Measurements from ENCODE around the gene GPI. TPM values are rescaled to one million over a fixed set of nuclear protein-coding genes. Genes with fewer than 3 reads are reported as not detected.
A peak's percentile ranks its signal among the peaks of the same experiment; 100 is the strongest.

The GPI gene
- total and polyA plus RNA-seq, 2 donors, result 78.2 to 90.1 TPM

DNA sequence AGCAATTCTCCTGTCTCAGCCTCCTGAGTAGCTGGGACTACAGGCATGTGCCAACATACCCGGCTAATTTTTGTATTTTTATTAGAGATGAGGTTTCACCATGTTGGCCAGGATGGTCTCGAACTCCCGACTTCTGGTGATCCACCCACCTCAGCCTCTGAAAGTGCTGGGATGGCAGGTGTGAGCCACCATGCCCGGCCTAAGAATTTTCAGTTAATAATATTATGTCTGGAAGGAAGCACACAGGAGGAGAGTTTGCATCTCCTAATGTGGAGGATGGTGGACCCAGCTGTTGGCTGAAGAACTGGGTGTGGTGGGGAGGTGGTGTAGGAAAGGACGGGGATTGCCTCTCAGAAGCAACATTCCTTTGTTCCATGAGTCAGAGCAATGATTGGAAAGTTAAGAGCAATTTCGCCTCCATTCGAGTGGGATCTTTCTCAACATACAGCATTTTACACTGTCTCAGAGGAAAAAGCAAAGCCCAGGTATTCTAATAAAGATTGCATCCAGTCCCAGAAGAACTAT lies 51.1 kb downstream of the GPI start:
- no peak for DNase-seq (ENCODE audit: low read depth in 6 of 9, low spot score in 9 of 9)
- 97% methylated on average over 7 of the region's 7 CpGs for WGBS
- H3K9me3 ChIP-seq (ENCODE audit: control insufficient read depth in 2 of 2, insufficient read depth in 1 of 2, low read length in 1 of 2), result no peaks in the 10 kb centered on the region
- no peak overlapping the region for H3K27ac ChIP-seq (ENCODE audit: low read depth in 1 of 2, low read length in 1 of 2)
- no peak overlapping the region for H3K4me3 ChIP-seq (ENCODE audit: low read length in 2 of 2)
- peaks cover 13 to 29% of the 10 kb centered on the region in 2 donors for H3K36me3 ChIP-seq (ENCODE audit: control insufficient read depth in 2 of 2, insufficient read depth in 2 of 2, low read length in 1 of 2)
- H3K4me1 ChIP-seq (ENCODE audit: control insufficient read depth in 2 of 2, insufficient read depth in 2 of 2, low read length in 2 of 2), result no peaks in the 10 kb centered on the region
- H3K27me3 ChIP-seq (ENCODE audit: control insufficient read depth in 2 of 2, insufficient read depth in 1 of 2, low read length in 1 of 2), result no peaks in the 10 kb centered on the region

DNA sequence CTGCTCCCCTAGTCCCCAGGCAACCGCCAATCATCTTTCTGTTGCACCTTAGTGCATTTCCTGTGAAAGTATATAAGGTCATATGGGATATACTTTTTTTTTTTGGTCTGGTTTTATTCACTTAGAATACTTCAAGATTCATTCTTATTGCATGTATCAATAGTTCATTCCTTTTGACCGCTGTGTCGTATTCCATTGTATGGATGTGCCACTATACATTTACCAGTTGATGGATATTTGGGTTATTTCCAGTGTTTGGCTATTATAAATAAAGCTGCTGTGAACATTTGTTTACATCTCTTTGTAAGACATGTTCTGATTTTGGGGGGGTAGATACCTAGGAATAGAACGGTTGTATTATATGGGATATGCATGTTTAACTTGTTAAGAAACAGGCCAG lies 53.3 kb downstream of the GPI start:
- Histone ChIP-seq H3K9me3 (ENCODE audit: control insufficient read depth in 2 of 2, insufficient read depth in 1 of 2, low read length in 1 of 2) (no peaks in the 10 kb centered on the region), H3K27me3 (ENCODE audit: control insufficient read depth in 2 of 2, insufficient read depth in 1 of 2, low read length in 1 of 2) (no peaks in the 10 kb centered on the region), H3K36me3 (ENCODE audit: control insufficient read depth in 2 of 2, insufficient read depth in 2 of 2, low read length in 1 of 2) (peaks cover 13 to 33% of the 10 kb centered on the region in 2 donors), H3K27ac (ENCODE audit: low read depth in 1 of 2, low read length in 1 of 2) (no peak overlapping the region), H3K4me1 (ENCODE audit: control insufficient read depth in 2 of 2, insufficient read depth in 2 of 2, low read length in 2 of 2) (no peaks in the 10 kb centered on the region), H3K4me3 (ENCODE audit: low read length in 2 of 2) (no peak overlapping the region)
- no peak for DNase-seq (ENCODE audit: low read depth in 6 of 9, low spot score in 9 of 9)
- 98% methylated on average over 4 of the region's 4 CpGs for WGBS

DNA sequence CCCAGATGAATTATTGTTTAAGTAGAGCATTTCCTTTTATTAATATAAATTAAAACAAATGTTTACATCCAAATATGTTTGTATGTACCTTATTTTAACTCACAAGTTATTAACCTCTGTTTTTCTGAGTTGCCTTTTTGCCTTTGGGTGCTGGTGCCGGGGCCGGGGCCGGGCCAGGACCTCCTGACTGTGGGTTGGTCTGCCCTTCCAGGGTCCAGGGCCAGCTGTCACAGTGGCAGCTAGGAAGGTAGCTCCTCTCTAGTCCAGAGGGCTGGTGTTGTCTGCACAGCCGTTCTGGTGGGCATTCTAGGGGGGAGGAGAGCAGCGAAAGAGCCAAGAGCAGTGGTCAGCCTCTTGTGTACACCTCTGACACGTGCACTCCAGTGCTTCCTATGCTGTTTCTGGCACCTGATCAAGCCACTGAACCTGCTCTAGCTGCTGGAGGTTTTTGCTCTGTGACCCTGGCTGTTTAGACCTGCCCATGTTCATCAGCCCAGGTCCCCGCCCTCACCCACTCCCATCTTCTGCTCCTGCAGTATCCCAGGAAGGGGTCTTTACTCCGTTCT lies 61.2 kb downstream of the GPI start:
- no peak for DNase-seq (ENCODE audit: low read depth in 6 of 9, low spot score in 9 of 9)
- peaks cover 14 to 18% of the 10 kb centered on the region in 2 donors for H3K4me1 ChIP-seq (ENCODE audit: control insufficient read depth in 2 of 2, insufficient read depth in 2 of 2, low read length in 2 of 2)
- no peak overlapping the region for H3K4me3 ChIP-seq (ENCODE audit: low read length in 2 of 2)
- H3K27ac ChIP-seq (ENCODE audit: low read depth in 1 of 2, low read length in 1 of 2), result no peak overlapping the region
- H3K36me3 ChIP-seq (ENCODE audit: control insufficient read depth in 2 of 2, insufficient read depth in 2 of 2, low read length in 1 of 2), result peaks cover 3 to 9% of the 10 kb centered on the region in 2 donors
- H3K9me3 ChIP-seq (ENCODE audit: control insufficient read depth in 2 of 2, insufficient read depth in 1 of 2, low read length in 1 of 2), result no peaks in the 10 kb centered on the region
- WGBS, result 94% methylated on average over 8 of the region's 8 CpGs
- no peaks in the 10 kb centered on the region for H3K27me3 ChIP-seq (ENCODE audit: control insufficient read depth in 2 of 2, insufficient read depth in 1 of 2, low read length in 1 of 2)

DNA sequence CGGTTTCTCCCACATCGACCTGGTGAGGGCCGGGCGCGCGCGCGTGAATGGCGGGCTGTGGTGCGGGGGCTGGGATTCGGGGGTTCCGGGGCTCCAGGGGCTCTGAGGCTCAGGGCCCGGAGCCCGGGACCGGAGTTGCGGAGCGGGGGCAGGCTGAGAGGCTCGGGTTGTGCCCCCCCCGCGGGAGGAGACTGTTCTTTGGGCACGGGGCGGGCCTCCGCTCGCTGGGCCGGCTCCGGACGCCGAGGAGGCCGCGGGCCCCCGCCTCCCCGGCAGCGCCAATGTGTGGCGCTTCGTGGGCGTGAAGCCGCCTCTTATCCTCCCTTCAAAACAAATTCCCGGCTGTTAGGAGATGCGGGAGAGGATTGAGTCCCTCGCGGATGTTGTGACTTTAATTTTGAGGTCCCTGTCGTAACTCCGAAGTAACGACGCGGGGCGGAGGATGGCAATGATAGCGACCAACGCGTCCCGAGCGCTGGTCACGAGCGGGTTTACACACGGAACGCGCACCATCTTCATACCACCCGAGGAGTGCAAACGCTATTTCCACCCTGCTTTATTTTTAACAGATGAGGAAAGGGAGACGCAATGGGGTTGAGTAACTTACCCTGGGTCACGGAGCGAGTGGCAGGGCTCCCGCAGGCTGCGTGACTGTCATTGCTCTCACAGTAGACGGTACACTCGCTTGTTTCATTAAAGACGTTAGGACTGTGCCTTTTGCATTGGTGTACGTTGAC lies 63.7 kb downstream of the GPI start:
- no peaks in the 10 kb centered on the region for H3K9me3 ChIP-seq (ENCODE audit: control insufficient read depth in 2 of 2, insufficient read depth in 1 of 2, low read length in 1 of 2)
- H3K4me1 ChIP-seq (ENCODE audit: control insufficient read depth in 2 of 2, insufficient read depth in 2 of 2, low read length in 2 of 2), result peaks cover 15 to 18% of the 10 kb centered on the region in 2 donors
- H3K27ac ChIP-seq (ENCODE audit: low read depth in 1 of 2, low read length in 1 of 2), result peak overlapping the region; percentile 32 to 80
- no peaks in the 10 kb centered on the region for H3K27me3 ChIP-seq (ENCODE audit: control insufficient read depth in 2 of 2, insufficient read depth in 1 of 2, low read length in 1 of 2)
- peak overlapping the region; percentile 61 to 87 for H3K4me3 ChIP-seq (ENCODE audit: low read length in 2 of 2)
- WGBS, result under 1% methylated on average over 68 of the region's 68 CpGs
- DNase-seq (ENCODE audit: low read depth in 6 of 9, low spot score in 9 of 9), result peak in 6 of 9 donors; percentile 21 to 58 (median 34)
- H3K36me3 ChIP-seq (ENCODE audit: control insufficient read depth in 2 of 2, insufficient read depth in 2 of 2, low read length in 1 of 2), result peaks cover 3 to 19% of the 10 kb centered on the region in 2 donors

DNA sequence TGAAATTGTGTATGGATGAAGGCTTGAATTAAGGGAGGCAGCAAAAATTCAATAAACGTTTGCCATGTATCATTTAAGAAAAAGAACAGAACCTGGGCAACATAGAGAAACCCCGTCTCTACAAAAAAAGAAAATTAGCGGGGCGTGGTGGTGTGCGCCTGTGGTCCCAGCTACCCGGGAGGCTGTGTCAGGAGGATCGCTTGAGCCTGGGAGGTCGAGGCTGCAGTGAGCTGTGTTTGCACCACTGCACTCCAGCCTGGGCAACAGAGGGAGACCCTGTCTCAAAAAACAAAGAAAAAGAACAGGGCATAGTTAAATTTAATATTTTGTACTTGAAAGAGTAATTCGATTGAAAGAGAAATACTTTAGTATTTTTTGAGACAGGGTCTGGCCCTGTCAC lies 64.6 kb downstream of the GPI start:
- 84% methylated on average over 9 of the region's 9 CpGs for WGBS
- Histone ChIP-seq H3K9me3 (ENCODE audit: control insufficient read depth in 2 of 2, insufficient read depth in 1 of 2, low read length in 1 of 2) (no peaks in the 10 kb centered on the region), H3K4me1 (ENCODE audit: control insufficient read depth in 2 of 2, insufficient read depth in 2 of 2, low read length in 2 of 2) (peaks cover 15 to 18% of the 10 kb centered on the region in 2 donors), H3K27ac (ENCODE audit: low read depth in 1 of 2, low read length in 1 of 2) (no peak overlapping the region), H3K4me3 (ENCODE audit: low read length in 2 of 2) (peak overlapping the region; percentile 61 to 87), H3K36me3 (ENCODE audit: control insufficient read depth in 2 of 2, insufficient read depth in 2 of 2, low read length in 1 of 2) (peaks cover 6 to 26% of the 10 kb centered on the region in 2 donors), H3K27me3 (ENCODE audit: control insufficient read depth in 2 of 2, insufficient read depth in 1 of 2, low read length in 1 of 2) (no peaks in the 10 kb centered on the region)
- no peak for DNase-seq (ENCODE audit: low read depth in 6 of 9, low spot score in 9 of 9)

DNA sequence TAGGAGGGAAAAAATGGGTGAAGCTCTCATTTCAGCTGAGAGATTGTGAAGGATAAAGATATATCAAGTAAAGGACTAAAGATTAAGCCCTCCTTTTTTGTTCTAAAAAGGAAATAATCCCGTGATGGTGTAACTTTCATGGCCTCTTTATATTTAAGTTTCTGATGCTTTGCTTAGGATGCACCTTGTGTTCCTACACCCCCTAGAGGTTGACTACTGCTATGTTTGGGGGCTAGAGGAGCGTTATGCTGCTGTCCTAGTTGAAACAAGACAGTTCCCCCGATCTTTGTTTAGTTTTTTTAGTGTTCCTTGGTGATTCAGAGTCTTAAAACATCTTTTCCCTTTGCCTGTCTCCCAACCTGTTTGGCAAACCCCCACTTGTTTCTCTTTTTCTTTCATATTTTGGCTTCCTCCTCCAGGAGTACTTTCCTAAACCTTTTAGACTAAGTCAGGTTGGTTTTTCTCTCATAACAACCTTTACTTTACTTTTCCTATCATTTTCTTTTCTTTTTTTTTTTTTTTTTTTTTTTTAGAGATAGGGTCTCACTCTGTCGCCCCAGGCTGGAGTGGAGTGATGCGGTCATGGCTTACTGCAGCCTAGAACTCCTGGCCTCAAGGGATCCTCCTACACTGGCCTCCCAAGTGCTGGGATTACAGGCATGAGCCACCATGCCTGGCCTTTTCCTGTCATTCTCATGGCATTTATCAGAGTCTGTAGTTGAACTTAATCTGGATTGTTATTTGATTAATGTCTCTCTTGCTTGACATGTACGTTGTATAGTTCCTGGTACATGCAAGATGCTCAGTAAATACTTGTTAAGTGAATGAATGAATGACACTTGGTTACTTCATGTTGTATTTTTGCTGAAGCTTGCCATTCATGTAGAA lies 66.0 kb downstream of the GPI start:
- Histone ChIP-seq H3K4me3 (ENCODE audit: low read length in 2 of 2) (peak overlapping the region; percentile 0 to 8), H3K9me3 (ENCODE audit: control insufficient read depth in 2 of 2, insufficient read depth in 1 of 2, low read length in 1 of 2) (no peaks in the 10 kb centered on the region), H3K36me3 (ENCODE audit: control insufficient read depth in 2 of 2, insufficient read depth in 2 of 2, low read length in 1 of 2) (peaks cover 15 to 39% of the 10 kb centered on the region in 2 donors), H3K27me3 (ENCODE audit: control insufficient read depth in 2 of 2, insufficient read depth in 1 of 2, low read length in 1 of 2) (no peaks in the 10 kb centered on the region), H3K4me1 (ENCODE audit: control insufficient read depth in 2 of 2, insufficient read depth in 2 of 2, low read length in 2 of 2) (peaks cover 15 to 18% of the 10 kb centered on the region in 2 donors), H3K27ac (ENCODE audit: low read depth in 1 of 2, low read length in 1 of 2) (no peak overlapping the region)
- peak; percentile 29 to 85 (median 58) for DNase-seq (ENCODE audit: low read depth in 6 of 9, low spot score in 9 of 9)
- WGBS, result 49% methylated on average over 6 of the region's 6 CpGs

DNA sequence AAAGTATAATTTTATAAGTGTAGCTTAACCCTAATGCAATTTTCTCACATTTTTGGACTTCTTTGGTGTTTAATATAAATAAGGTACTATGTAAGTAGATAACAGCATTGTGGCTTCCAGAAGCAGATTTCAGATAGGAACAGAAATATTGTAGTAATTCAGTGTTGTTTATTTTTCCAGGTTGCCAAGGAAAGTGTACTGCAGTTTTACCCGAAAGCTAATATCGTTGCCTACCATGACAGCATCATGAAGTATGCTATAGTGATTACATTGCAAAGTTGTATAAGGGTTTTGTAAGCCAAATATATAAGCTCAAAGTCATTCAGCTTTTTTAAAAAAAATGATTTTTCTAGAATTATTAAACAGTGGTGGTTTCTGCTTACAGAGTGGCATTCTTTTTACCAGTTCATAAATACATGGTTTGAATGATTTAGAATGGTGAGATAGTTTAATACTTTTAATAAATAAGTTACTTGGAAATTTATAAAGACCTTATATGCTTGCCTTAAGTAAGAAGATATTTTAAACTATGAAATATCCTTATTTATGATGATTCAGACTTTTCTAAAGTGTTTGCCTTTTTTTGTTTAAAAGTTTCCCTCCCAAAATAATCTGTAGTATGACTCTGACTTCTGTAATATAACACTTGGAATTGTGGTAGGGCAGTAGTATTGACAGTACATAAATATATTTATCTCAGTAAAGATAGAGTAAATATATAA lies 66.8 kb downstream of the GPI start:
- Histone ChIP-seq H3K4me1 (ENCODE audit: control insufficient read depth in 2 of 2, insufficient read depth in 2 of 2, low read length in 2 of 2) (peaks cover 15 to 18% of the 10 kb centered on the region in 2 donors), H3K36me3 (ENCODE audit: control insufficient read depth in 2 of 2, insufficient read depth in 2 of 2, low read length in 1 of 2) (peaks cover 14 to 39% of the 10 kb centered on the region in 2 donors), H3K4me3 (ENCODE audit: low read length in 2 of 2) (no peak overlapping the region), H3K9me3 (ENCODE audit: control insufficient read depth in 2 of 2, insufficient read depth in 1 of 2, low read length in 1 of 2) (no peaks in the 10 kb centered on the region), H3K27ac (ENCODE audit: low read depth in 1 of 2, low read length in 1 of 2) (no peak overlapping the region), H3K27me3 (ENCODE audit: control insufficient read depth in 2 of 2, insufficient read depth in 1 of 2, low read length in 1 of 2) (no peaks in the 10 kb centered on the region)
- no peak for DNase-seq (ENCODE audit: low read depth in 6 of 9, low spot score in 9 of 9)
- 93% methylated on average over 2 of the region's 2 CpGs for WGBS

DNA sequence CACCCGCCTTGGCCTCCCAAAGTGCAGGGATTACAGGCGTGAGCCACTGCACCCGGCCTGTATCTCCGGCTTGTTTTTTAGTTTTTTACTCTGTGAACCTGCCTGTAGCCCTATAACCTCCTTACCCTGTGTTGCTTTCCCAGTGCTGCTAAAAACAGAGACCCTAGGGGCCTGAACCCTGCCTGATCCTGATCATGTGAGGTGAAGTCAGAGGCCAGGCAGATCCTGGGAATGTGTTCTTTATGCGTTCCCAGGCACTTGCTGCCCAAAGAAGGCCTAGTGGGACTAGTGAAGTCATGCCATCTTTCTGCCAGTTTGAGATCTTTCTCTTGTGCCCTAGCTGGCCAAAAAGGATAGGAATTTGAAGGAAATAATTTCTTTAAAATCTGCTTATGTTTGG lies 67.8 kb downstream of the GPI start:
- Histone ChIP-seq H3K9me3 (ENCODE audit: control insufficient read depth in 2 of 2, insufficient read depth in 1 of 2, low read length in 1 of 2) (no peaks in the 10 kb centered on the region), H3K27ac (ENCODE audit: low read depth in 1 of 2, low read length in 1 of 2) (no peak overlapping the region), H3K27me3 (ENCODE audit: control insufficient read depth in 2 of 2, insufficient read depth in 1 of 2, low read length in 1 of 2) (no peaks in the 10 kb centered on the region), H3K4me3 (ENCODE audit: low read length in 2 of 2) (no peak overlapping the region), H3K4me1 (ENCODE audit: control insufficient read depth in 2 of 2, insufficient read depth in 2 of 2, low read length in 2 of 2) (peaks cover 15 to 16% of the 10 kb centered on the region in 2 donors), H3K36me3 (ENCODE audit: control insufficient read depth in 2 of 2, insufficient read depth in 2 of 2, low read length in 1 of 2) (peaks cover 22 to 48% of the 10 kb centered on the region in 2 donors)
- DNase-seq (ENCODE audit: low read depth in 6 of 9, low spot score in 9 of 9), result no peak
- WGBS, result 97% methylated on average over 5 of the region's 5 CpGs
